Kidney (tissue), 14 donors: ENCODE data around the gene APH1A. TPM values are rescaled to one million over a fixed set of nuclear protein-coding genes. Genes with fewer than 3 reads are reported as not detected.

Source experiments
- DNase-seq, 5 donors: peaks; one replicate each; pipeline ENCODE4 v3.0.0-alpha.2; 2013 to 2020
- FAIRE-seq: peaks from 2 replicates; lab custom pipeline; 2012; peaks lifted over from hg19 to GRCh38; lab: Jason Lieb, UNC
- H3K27ac ChIP-seq, 2 donors: one replicate each; pipeline ENCODE4 v1.7.0; 2013; ENCODE audit warnings: low read depth in 2 of 2, low read length in 2 of 2, inconsistent platforms in 1 of 2
- H3K27me3 ChIP-seq: one replicate; pipeline ENCODE4 v1.7.1; 2013; ENCODE audit warnings: low read length, inconsistent platforms; ENCODE audit not compliant: control insufficient read depth, insufficient read depth
- H3K36me3 ChIP-seq, 3 donors: one replicate each; pipeline versions ENCODE4 v1.7.0 to v1.7.1; 2013; ENCODE audit warnings: low read length in 3 of 3, control low read depth in 1 of 3, inconsistent platforms in 1 of 3; ENCODE audit not compliant: insufficient read depth in 3 of 3, control insufficient read depth in 2 of 3
- H3K4me1 ChIP-seq, 3 donors: one replicate each; pipeline versions ENCODE4 v1.7.0 to v1.7.1; 2013; ENCODE audit warnings: low read length in 3 of 3, inconsistent platforms in 1 of 3, low read depth in 1 of 3; ENCODE audit not compliant: control insufficient read depth in 2 of 3, insufficient read depth in 2 of 3
- H3K4me3 ChIP-seq, 3 donors: one replicate each; pipeline versions ENCODE4 v1.7.0 to v1.8.1; 2013; ENCODE audit warnings: low read length in 3 of 3, control low read depth in 1 of 3, inconsistent platforms in 1 of 3
- H3K9ac ChIP-seq, 3 donors: one replicate each; pipeline versions ENCODE4 v1.7.0 to v1.7.1; 2013; ENCODE audit warnings: low read length in 3 of 3, control low read depth in 1 of 3, inconsistent platforms in 1 of 3
- H3K9me3 ChIP-seq, 3 donors: one replicate each; pipeline versions ENCODE4 v1.7.0 to v1.7.1; 2013; ENCODE audit warnings: low read length in 3 of 3, control low read depth in 1 of 3, inconsistent platforms in 1 of 3; ENCODE audit not compliant: control insufficient read depth in 2 of 3, insufficient read depth in 1 of 3
- CTCF ChIP-seq: IDR thresholded peaks from 3 replicates; pipeline ENCODE4 v1.5.1; 2012; ENCODE audit warnings: mild to moderate bottlenecking, moderate library complexity, borderline replicate concordance; ENCODE audit not compliant: insufficient read depth; ENCODE audit errors: extremely low read depth
- intact Hi-C: fragments of 100-400 bp; cut with DNase I; formaldehyde crosslinking; loops from one replicate; pipeline ENCODE4 v1.11.1; 2022
- polyA plus RNA-seq: library from polyadenylated mRNA; stranded (reverse); fragments of 350-450 nt; fragmentation: Illumina TruSeq; extraction: RNeasy Lipid Tissue Mini Kit (QIAGEN cat#74804); gene quantifications from one replicate; pipeline ENCODE4 v1.2.3, GENCODE V29; 2014; ENCODE audit warnings: low read depth, low replicate concordance; ENCODE audit not compliant: insufficient read depth
- total RNA-seq: library from RNA; stranded (reverse); fragmentation: NEBNext Ultra II Directional; extraction: Animal tissue kit (Norgen Biotek cat#: 25700); gene quantifications from one replicate; pipeline ENCODE4 v1.2.1, GENCODE V29; 2021
- donor health status: control.
- donor health status: control.
- donor health status: control.
- donor health status: control.
- donor health status: control.
- donor health status: DM: yes; HTN: yes; CAD: no.
- donor health status: Normal renal cell carcinoma (clear cell type).

Gene APH1A
- total and polyA plus RNA-seq, 2 donors from 2014 or later = 116 to 147 TPM

DNA sequence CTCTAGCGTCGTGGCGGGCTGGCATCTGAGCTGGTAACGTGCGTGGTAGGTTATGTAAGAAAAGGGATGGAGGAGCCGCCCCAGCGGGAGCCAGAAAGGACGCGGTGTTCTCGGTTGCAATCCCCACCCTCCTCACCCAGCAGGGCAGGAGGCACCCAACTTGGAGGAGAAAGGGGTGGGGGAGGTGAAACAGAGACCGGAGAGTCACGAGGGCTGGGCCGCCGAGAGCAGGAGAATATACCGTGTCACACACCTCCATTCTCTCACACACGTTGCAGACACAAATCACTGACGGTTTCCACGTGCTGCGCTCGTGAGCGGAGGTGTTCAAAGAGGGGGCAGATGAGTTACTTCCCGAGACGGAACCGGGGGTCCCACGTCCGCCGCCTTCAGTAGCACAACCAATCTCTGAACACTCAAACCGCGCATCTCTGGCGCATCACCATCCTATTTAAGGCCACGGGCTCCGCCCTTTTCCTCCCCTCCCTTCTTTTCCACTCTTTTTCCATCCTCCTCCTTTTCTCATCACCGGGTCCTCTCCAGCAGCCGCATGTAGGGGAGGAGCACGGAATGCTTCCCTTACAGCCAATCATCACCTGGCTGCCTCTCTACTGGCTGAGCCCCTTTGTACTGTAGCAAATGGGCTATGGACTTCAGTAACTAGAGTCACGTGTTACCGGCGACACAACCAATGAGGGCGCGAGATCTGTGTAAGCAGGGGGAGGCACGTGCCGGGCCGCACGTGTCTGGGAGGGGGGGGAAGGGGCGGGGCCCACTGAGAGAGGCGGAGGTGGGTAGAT, 13.1 kb upstream of the APH1A start, which contains the start of gene CIART:
Gene CIART, plus strand, starts transcription at position 797 of the 800 bp plus-strand sequence. CDS start 714 bp downstream, outside the sequence.
- intact Hi-C loops = no loop called here

DNA sequence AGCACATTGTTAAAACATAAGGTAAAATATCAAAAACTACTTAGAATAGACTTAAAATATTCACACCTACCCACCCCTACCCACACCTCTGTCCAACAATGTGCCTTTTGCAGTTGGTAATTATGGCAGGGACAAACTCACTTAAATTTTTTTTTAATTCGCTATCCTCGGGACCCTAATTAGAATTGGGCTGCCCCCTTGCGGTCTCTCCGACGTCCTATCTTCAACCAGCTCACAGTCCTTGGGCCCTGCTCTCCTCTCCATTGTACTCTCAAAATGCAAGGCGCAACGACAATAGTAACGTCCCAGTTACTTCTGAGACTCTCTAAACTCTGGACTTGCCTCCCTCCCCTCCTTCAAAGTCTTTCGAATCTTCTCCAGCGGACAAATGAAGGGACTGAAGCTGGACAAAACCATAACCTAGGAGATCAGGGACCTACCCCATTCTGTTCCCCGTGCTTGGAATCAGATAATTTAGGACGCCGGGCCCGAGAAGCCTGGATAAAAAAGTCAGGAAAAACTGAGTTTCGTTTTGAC, 12.5 kb upstream of the APH1A start:
- peak overlapping the region; percentile 1 to 89 (median 87) for H3K9ac ChIP-seq
- H3K4me1 ChIP-seq = peaks cover 0 to 22% (median 15%) of the 10 kb centered on the region in 3 donors
- DNase-seq = peak in 4 of 5 donors; percentile 78 to 88 (median 82)
- peaks cover 0 to 1% (median under 1%) of the 10 kb centered on the region in 3 donors for H3K36me3 ChIP-seq
- intact Hi-C loops = no loop called here
- H3K4me3 ChIP-seq = peak overlapping the region; percentile 45 to 93 (median 92)
- no peaks in the 10 kb centered on the region for H3K9me3 ChIP-seq
- no peak for FAIRE-seq
- peak overlapping the region; percentile 90 to 92 for H3K27ac ChIP-seq
- TF ChIP-seq CTCF = peak; percentile 68
- no peaks in the 10 kb centered on the region for H3K27me3 ChIP-seq

More for the DNA sequence above, 13.1 kb upstream of the APH1A start, which contains the start of gene CIART:
- peaks cover 0 to 22% (median 15%) of the 10 kb centered on the region in 3 donors for H3K4me1 ChIP-seq
- no peaks in the 10 kb centered on the region for H3K27me3 ChIP-seq
- H3K9ac ChIP-seq = peak within 1 kb of the TSS; percentile 66 to 89 (median 87)
- no peaks in the 10 kb centered on the region for H3K9me3 ChIP-seq
- peaks cover 0 to 6% (median 5%) of the 10 kb centered on the region in 3 donors for H3K36me3 ChIP-seq
- peak within 1 kb of the TSS; percentile 90 to 92 for H3K27ac ChIP-seq
- no peak for TF ChIP-seq CTCF
- H3K4me3 ChIP-seq = peak within 1 kb of the TSS; percentile 80 to 93 (median 92)
- DNase-seq = peak; percentile 97 to 99 (median 98)
- FAIRE-seq = peak; percentile 90

- H3K4me1 ChIP-seq = peaks cover 0 to 22% (median 15%) of the 10 kb centered on the region in 3 donors
- no peak overlapping the region for H3K4me3 ChIP-seq
- TF ChIP-seq CTCF = no peak
- no peaks in the 10 kb centered on the region for H3K27me3 ChIP-seq
- DNase-seq (peak in 1 of 5 donors; percentile 33), FAIRE-seq (no peak)
- H3K9ac ChIP-seq = peak overlapping the region in 1 of 3 donors; percentile 87
- intact Hi-C loops = no loop called here
- no peaks in the 10 kb centered on the region for H3K9me3 ChIP-seq
- H3K27ac ChIP-seq = no peak overlapping the region
- no peaks in the 10 kb centered on the region for H3K36me3 ChIP-seq
Measured at GRCh38 chr1:150280138-150280707, 11.4 kb upstream of the APH1A start.
